ENCODE results near the gene PCGF5. TPM values are rescaled to one million over a fixed set of nuclear protein-coding genes. Genes with fewer than 3 reads are reported as not detected.
A peak's percentile ranks its signal among the peaks of the same experiment; 100 is the strongest.

Gene PCGF5
- total and polyA plus RNA-seq, 10 of the 15 experiments (the other 5 are each of a cell fraction or from before 2014, with no cell fraction given), result 33.2 to 79.7 (median 50.7) TPM

DNA sequence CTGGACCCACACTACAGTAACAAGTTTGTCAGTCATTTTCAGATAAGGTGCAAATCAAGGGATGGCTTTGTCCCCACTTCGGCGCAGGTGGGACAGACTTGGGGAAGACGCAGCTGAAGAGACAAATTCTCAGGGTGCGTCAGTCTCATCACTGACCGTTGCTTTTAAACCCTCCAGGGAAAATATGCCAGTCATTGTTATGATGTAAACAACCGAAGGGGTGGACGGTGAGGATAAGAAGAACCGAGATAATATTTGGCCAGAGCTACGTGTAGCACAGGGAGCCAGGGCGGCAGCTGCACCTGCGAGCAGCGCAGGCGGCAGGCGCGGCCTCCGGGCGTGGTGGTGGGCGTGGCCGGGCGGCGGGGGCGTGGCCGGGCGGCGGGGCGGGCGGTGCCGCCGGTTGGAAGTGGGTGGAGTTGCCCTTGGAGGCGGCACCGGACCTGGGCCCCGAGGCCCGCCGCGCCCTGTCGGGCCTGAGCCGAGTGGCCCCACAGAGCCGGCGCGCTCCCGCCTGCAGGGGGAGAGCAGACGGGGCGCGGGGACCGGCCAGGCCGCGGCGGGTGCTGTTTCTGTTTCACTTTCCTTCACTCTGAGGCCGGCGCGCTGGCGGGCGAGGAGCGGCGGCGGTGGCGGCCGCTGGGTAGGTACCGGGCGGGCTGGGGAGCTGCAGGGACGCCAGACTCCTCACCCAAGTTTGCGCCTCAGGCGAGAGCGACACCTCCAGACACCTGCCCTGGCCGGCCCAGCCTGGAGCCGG, at the start of gene PCGF5 (continued):
- TF ChIP-seq EGR1 (IDR thresholded peaks at IDR 0.05; ENCODE audit: borderline replicate concordance in 1 of 2, low read depth in 2 of 2, low read length in 2 of 2) (peak in 1 of 2 experiments; percentile 33; a peak in 1 of 3 replicates), HDAC2 (IDR thresholded peaks at IDR 0.05) (no peak), POLR2AphosphoS5 (IDR thresholded peaks at IDR 0.05; ENCODE audit: low read length) (peak; percentile 42; the same call in 1 of the 2 replicates), POLR2A (IDR thresholded peaks at IDR 0.05; ENCODE audit: low read depth, low read length) (peak; percentile 82), NFYA (IDR thresholded peaks at IDR 0.05; ENCODE audit: borderline replicate concordance, low read depth, low read length) (no peak), HDGF (IDR thresholded peaks at IDR 0.05) (no peak), STAT3 (IDR thresholded peaks at IDR 0.05; ENCODE audit: low read depth, low read length) (no peak), MYB (IDR thresholded peaks at IDR 0.05; ENCODE audit: borderline replicate concordance, low read depth, low read length) (no peak), TBL1XR1 (IDR thresholded peaks at IDR 0.05; ENCODE audit: low read depth, low read length) (no peak), CHD4 (IDR thresholded peaks at IDR 0.05) (no peak), PML (IDR thresholded peaks at IDR 0.05; ENCODE audit: low read length) (no peak), BMI1 (IDR thresholded peaks at IDR 0.05; ENCODE audit: borderline replicate concordance) (no peak), RBBP5 (conservative IDR thresholded peaks at IDR 0.05) (peak; percentile 82; the same call in 1 of the 2 replicates), TCF3 (IDR thresholded peaks at IDR 0.05; ENCODE audit: borderline replicate concordance, insufficient read depth, low read depth, low read length) (0 out of 2 replicates have a peak, but pooled peaks have one; percentile 35), LARP7 (IDR thresholded peaks at IDR 0.05) (no peak; the same call in 1 of the 2 replicates)
- TF ChIP-seq, protein P1, sequence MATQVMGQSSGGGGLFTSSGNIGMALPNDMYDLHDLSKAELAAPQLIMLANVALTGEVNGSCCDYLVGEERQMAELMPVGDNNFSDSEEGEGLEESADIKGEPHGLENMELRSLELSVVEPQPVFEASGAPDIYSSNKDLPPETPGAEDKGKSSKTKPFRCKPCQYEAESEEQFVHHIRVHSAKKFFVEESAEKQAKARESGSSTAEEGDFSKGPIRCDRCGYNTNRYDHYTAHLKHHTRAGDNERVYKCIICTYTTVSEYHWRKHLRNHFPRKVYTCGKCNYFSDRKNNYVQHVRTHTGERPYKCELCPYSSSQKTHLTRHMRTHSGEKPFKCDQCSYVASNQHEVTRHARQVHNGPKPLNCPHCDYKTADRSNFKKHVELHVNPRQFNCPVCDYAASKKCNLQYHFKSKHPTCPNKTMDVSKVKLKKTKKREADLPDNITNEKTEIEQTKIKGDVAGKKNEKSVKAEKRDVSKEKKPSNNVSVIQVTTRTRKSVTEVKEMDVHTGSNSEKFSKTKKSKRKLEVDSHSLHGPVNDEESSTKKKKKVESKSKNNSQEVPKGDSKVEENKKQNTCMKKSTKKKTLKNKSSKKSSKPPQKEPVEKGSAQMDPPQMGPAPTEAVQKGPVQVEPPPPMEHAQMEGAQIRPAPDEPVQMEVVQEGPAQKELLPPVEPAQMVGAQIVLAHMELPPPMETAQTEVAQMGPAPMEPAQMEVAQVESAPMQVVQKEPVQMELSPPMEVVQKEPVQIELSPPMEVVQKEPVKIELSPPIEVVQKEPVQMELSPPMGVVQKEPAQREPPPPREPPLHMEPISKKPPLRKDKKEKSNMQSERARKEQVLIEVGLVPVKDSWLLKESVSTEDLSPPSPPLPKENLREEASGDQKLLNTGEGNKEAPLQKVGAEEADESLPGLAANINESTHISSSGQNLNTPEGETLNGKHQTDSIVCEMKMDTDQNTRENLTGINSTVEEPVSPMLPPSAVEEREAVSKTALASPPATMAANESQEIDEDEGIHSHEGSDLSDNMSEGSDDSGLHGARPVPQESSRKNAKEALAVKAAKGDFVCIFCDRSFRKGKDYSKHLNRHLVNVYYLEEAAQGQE (IDR thresholded peaks at IDR 0.05; ENCODE audit: low read depth, low read length), result no peak
- TF ChIP-seq, protein P2, sequence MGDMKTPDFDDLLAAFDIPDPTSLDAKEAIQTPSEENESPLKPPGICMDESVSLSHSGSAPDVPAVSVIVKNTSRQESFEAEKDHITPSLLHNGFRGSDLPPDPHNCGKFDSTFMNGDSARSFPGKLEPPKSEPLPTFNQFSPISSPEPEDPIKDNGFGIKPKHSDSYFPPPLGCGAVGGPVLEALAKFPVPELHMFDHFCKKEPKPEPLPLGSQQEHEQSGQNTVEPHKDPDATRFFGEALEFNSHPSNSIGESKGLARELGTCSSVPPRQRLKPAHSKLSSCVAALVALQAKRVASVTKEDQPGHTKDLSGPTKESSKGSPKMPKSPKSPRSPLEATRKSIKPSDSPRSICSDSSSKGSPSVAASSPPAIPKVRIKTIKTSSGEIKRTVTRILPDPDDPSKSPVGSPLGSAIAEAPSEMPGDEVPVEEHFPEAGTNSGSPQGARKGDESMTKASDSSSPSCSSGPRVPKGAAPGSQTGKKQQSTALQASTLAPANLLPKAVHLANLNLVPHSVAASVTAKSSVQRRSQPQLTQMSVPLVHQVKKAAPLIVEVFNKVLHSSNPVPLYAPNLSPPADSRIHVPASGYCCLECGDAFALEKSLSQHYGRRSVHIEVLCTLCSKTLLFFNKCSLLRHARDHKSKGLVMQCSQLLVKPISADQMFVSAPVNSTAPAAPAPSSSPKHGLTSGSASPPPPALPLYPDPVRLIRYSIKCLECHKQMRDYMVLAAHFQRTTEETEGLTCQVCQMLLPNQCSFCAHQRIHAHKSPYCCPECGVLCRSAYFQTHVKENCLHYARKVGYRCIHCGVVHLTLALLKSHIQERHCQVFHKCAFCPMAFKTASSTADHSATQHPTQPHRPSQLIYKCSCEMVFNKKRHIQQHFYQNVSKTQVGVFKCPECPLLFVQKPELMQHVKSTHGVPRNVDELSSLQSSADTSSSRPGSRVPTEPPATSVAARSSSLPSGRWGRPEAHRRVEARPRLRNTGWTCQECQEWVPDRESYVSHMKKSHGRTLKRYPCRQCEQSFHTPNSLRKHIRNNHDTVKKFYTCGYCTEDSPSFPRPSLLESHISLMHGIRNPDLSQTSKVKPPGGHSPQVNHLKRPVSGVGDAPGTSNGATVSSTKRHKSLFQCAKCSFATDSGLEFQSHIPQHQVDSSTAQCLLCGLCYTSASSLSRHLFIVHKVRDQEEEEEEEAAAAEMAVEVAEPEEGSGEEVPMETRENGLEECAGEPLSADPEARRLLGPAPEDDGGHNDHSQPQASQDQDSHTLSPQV (IDR thresholded peaks at IDR 0.05), result 0 out of 2 replicates have a peak, but pooled peaks have one; percentile 21
- TF ChIP-seq, protein P3, sequence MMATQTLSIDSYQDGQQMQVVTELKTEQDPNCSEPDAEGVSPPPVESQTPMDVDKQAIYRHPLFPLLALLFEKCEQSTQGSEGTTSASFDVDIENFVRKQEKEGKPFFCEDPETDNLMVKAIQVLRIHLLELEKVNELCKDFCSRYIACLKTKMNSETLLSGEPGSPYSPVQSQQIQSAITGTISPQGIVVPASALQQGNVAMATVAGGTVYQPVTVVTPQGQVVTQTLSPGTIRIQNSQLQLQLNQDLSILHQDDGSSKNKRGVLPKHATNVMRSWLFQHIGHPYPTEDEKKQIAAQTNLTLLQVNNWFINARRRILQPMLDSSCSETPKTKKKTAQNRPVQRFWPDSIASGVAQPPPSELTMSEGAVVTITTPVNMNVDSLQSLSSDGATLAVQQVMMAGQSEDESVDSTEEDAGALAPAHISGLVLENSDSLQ (IDR thresholded peaks at IDR 0.05), result peak; percentile 55
- TF ChIP-seq, protein P4, sequence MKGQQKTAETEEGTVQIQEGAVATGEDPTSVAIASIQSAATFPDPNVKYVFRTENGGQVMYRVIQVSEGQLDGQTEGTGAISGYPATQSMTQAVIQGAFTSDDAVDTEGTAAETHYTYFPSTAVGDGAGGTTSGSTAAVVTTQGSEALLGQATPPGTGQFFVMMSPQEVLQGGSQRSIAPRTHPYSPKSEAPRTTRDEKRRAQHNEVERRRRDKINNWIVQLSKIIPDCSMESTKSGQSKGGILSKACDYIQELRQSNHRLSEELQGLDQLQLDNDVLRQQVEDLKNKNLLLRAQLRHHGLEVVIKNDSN (IDR thresholded peaks at IDR 0.05; ENCODE audit: borderline replicate concordance, extremely low read length, insufficient read depth, low read depth, low read length), result no peak

Measured in GM12878 (cell line).